A673 (cell line): Measurements from ENCODE around the gene STK38L. TPM values are rescaled to one million over a fixed set of nuclear protein-coding genes. Genes with fewer than 3 reads are reported as not detected.

Source experiments
- BruUV-seq: library from RNA; stranded (reverse); fragments of 400-500 nt; replicated peaks from 2 replicates; lab custom pipeline; 2021; lab: Mats Ljungman, UMichigan
- CTCF ChIA-PET: fragments of 300-600 bp; sonication (Branson Sonifier 250); formaldehyde crosslinking; loops from one replicate; lab custom pipeline; 2022; ENCODE audit warnings: antibody characterized with exemption; lab: Charles Lee
- POLR2A ChIA-PET: fragments of 300-600 bp; sonication (Branson Sonifier 250); formaldehyde crosslinking; loops from one replicate; lab custom pipeline; 2022; ENCODE audit warnings: antibody characterized with exemption; ENCODE audit not compliant: low non-redundant PET; lab: Charles Lee
- DNase-seq: peaks from one replicate; pipeline ENCODE4 v3.0.0-alpha.2; 2015; ENCODE audit warnings: low spot score
- H3K27ac ChIP-seq: fragments of 200-600 bp; sonication (generic); 2 replicates; pipeline ENCODE4 v1.5.1; 2016; ENCODE audit warnings: mixed run types, low read depth, mild to moderate bottlenecking, mixed read lengths, antibody characterized with exemption, low read length; ENCODE audit not compliant: poor library complexity, severe bottlenecking
- H3K27me3 ChIP-seq: fragments of 200-600 bp; sonication (generic); replicated peaks from 2 replicates; pipeline ENCODE4 v1.6.1; 2017; ENCODE audit warnings: mixed run types, low read depth, mild to moderate bottlenecking, mixed read lengths, antibody characterized with exemption, low read length; ENCODE audit not compliant: insufficient read depth, poor library complexity
- H3K36me3 ChIP-seq: fragments of 200-600 bp; sonication (generic); 2 replicates; pipeline ENCODE4 v1.6.1; 2016; ENCODE audit warnings: mixed run types, mild to moderate bottlenecking, mixed read lengths, antibody characterized with exemption, low read length; ENCODE audit not compliant: insufficient read depth, poor library complexity, severe bottlenecking
- H3K4me1 ChIP-seq: fragments of 200-600 bp; sonication (generic); 2 replicates; pipeline ENCODE4 v1.6.1; 2017; ENCODE audit warnings: mixed run types, mild to moderate bottlenecking, mixed read lengths, antibody characterized with exemption, low read length; ENCODE audit not compliant: insufficient read depth, poor library complexity, severe bottlenecking
- H3K4me3 ChIP-seq: fragments of 200-600 bp; sonication (generic); 2 replicates; pipeline ENCODE4 v1.5.1; 2016; ENCODE audit warnings: low read depth, mixed run types, mild to moderate bottlenecking, mixed read lengths, low read length; ENCODE audit not compliant: poor library complexity, severe bottlenecking
- H3K9me3 ChIP-seq: fragments of 200-600 bp; sonication (generic); 2 replicates; pipeline ENCODE4 v1.6.1; 2016; ENCODE audit warnings: mixed run types, low read depth, mild to moderate bottlenecking, mixed read lengths, antibody characterized with exemption, low read length; ENCODE audit not compliant: poor library complexity, severe bottlenecking
- CTCF ChIP-seq: fragments of 300-800, 200-600 bp; sonication (generic); conservative IDR thresholded peaks from 2 replicates; pipeline ENCODE4 v1.5.1; 2017; ENCODE audit warnings: low read depth, mild to moderate bottlenecking, antibody characterized with exemption, low read length, moderate library complexity, mixed read lengths
- EZH2 ChIP-seq: fragments of 200-600 bp; sonication (generic); IDR thresholded peaks from 2 replicates; pipeline ENCODE4 v1.6.1; 2017; ENCODE audit warnings: borderline replicate concordance, low read depth, mild to moderate bottlenecking, mixed read lengths, antibody characterized with exemption, low read length; ENCODE audit not compliant: poor library complexity, severe bottlenecking
- intact Hi-C: fragments of 100-400 bp; cut with micrococcal nuclease; formaldehyde crosslinking; loops from one replicate; pipeline ENCODE4 v1.10.0; 2022; ENCODE audit not compliant: unreplicated experiment
- total RNA-seq: library from RNA; stranded (reverse); gene quantifications from 2 replicates; pipeline ENCODE4 v1.2.3, GENCODE V29; 2021

Gene STK38L
- total RNA-seq, 1 experiment from 2014 or later = 21.0 TPM

GRCh38 chr12:27244689-27245488, 803 bp downstream of the STK38L start:
- Histone ChIP-seq H3K36me3 (no peaks in the 10 kb centered on the region), H3K9me3 (no peaks in the 10 kb centered on the region), H3K27ac (peak overlapping the region; percentile 73), H3K4me1 (peaks cover 12% of the 10 kb centered on the region), H3K27me3 (no peaks in the 10 kb centered on the region), H3K4me3 (peak overlapping the region; percentile 85)
- POLR2A ChIA-PET = no interaction called here
- TF ChIP-seq EZH2 = no peak
- no peak for TF ChIP-seq CTCF
- intact Hi-C loops = no loop called here
- DNase-seq = no peak
- TSS peak; percentile 56 for BruUV-seq
- CTCF ChIA-PET = interaction anchor here (1.3 kb wide), 1 partner anchor 61 kb away, joined by 4 read pairs; no protein-coding TSS in a partner anchor

GRCh38 chr12:27246141-27246540, 2.1 kb downstream of the STK38L start:
- Histone ChIP-seq H3K27ac (no peak overlapping the region), H3K27me3 (no peaks in the 10 kb centered on the region), H3K4me3 (no peak overlapping the region), H3K4me1 (peaks cover 12% of the 10 kb centered on the region), H3K9me3 (no peaks in the 10 kb centered on the region), H3K36me3 (no peaks in the 10 kb centered on the region)
- no TSS peak for BruUV-seq
- no peak for DNase-seq
- TF ChIP-seq EZH2 = no peak
- TF ChIP-seq CTCF = no peak
- intact Hi-C loops = no loop called here
- ChIA-PET CTCF (no interaction called here), POLR2A (no interaction called here)

- Histone ChIP-seq H3K36me3 (no peaks in the 10 kb centered on the region), H3K4me3 (no peak overlapping the region)
These were observed 2.7 kb downstream of the STK38L start for GRCh38 chr12:27246774-27247173.

More at GRCh38 chr12:27246774-27247173, 2.7 kb downstream of the STK38L start:
- peaks cover 12% of the 10 kb centered on the region for H3K4me1 ChIP-seq
- no peak for DNase-seq
- H3K27me3 ChIP-seq = no peaks in the 10 kb centered on the region
- POLR2A ChIA-PET = no interaction called here
- intact Hi-C loops = no loop called here
- TF ChIP-seq CTCF (no peak), EZH2 (no peak)
- no peak overlapping the region for H3K27ac ChIP-seq
- no peaks in the 10 kb centered on the region for H3K9me3 ChIP-seq
- CTCF ChIA-PET = no interaction called here
- no TSS peak for BruUV-seq
